HG02610 (cell line): Measurements from ENCODE around the gene MYT1.

Experiments
- ATAC-seq: cut with Tn5 transposase; IDR thresholded peaks from one replicate; pipeline ENCODE4 v1.9.1; 2021; ENCODE audit warnings: mild to moderate bottlenecking, moderate library complexity; ENCODE audit not compliant: unreplicated experiment

MYT1 gene

GRCh38 chr20:64188682-64189529 lies 24.7 kb downstream of the MYT1 start:
- ATAC-seq: no peak

DNA sequence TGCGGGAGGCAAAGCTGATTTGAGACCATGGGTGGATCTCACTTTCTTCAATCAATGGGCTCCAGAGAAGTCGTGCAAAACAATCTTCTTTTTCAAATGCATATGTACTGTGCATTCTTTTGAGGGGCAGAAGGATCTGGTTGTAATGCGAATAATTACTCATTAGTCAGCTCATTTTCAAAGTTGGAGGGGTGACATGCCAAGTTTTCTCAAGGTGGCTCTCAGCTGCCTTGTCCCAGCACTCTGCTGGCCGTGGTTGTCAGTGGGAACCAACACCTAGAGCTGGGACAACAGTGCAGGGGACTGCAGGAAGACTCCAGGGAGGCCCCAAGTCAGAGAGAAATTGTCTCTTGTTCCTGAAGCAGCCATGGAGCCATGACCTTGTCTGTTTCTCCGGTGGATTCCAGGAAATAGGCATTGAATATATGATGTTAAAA lies 25.3 kb downstream of the MYT1 start:
- ATAC-seq: no peak

DNA sequence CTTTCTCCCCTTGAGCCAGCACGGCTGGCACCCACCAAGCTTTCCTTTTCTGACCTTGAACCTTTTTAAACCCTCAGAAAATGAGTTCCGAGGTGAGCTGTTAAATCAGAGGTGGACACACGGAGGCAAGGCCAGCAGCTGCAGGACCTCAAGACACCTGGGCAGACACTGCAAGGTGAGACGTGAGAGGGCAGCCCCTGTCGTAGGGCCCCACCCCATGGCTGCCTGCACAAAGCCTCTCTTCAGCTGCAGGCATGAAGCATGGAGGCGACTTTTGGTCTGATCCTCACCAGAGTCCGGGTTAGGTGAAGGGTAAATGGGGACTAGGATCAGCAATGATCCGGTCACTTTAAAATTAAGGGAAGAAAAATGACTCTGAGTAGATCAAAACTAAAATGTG lies 25.7 kb downstream of the MYT1 start:
- ATAC-seq: no peak

DNA sequence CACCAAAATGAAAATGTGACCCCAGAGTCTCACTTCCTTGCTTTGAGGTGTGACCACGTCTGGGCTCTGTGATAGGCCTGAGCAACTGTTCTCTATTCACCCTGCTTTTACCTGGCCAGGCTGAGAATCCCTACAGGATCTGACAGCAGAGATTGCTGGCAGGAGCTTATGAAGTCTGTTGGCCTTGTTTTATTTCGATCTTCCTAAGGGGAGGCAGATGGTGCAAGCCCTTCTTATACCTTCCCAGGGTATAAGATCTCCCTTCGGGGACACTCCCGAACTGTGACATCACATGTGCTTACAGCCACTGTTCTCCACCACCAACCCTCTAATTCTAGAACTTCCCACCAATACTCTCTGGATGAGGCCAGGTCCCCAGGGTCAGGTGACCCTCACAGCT lies 26.8 kb downstream of the MYT1 start:
- ATAC-seq: no peak

DNA sequence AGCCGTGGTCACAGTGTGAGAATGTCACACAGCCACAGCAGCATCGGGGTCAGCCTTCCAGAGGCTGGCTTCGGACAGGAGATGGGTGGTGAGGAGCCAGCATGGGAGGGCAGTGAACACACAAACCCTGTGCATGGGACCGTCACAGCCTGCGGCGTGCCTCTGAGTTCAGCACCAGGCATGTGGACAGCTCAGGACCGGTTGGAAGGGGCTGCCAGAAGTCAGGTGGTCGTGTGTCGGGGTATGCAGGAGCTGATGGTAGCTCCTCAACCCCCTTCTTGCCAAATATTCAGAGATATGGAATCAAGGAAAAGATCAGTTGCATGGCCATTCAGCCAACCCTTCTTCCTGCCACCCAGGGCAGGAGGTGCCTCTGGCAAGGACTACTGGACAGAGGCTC lies 28.2 kb downstream of the MYT1 start:
- no peak for ATAC-seq

DNA sequence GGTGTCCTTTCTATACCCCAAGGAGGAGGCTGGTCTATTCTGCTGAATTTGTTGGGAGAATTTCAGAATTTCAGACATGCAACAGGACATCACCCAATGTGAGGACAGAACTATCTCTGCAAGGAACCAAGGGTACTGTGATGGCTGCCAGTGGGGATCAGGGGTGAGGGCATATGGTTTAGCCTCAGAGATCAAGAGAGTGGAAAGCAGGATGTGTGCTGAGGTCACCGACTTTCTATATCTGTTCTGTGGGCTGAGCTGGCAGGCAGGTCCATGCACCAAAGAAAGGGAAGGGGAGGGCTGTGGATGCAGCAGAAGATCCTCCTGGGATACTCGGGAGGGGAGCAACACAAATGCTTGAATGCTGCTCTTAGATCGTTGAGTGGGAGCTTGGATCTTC lies 28.8 kb downstream of the MYT1 start:
- no peak for ATAC-seq

GRCh38 chr20:64194269-64194668 lies 30.0 kb downstream of the MYT1 start:
- ATAC-seq: no peak

DNA sequence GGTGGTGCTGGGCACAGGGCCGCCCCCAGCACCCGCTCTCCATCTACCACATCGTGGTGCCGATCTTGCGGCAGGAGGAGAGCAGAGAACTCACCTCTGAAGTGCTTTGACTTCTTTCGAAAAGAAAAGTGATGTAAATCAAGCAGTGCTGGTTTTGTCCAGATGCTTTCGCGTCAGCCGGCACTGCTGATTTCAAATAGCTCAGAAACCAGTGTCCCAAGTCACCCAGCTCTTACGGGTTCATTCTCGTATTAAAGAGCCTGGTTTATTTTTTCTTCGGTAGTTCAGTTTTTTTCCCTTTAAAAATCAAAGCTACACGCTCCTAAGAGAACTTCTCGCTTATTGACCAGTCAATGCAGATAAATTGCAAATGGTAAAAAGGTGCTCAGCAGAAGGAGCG lies 32.1 kb downstream of the MYT1 start:
- ATAC-seq: no peak

- ATAC-seq: no peak
Observed at GRCh38 chr20:64196847-64197306, 32.6 kb downstream of the MYT1 start.

- no peak for ATAC-seq
Observed at GRCh38 chr20:64198347-64198746, 34.1 kb downstream of the MYT1 start.

DNA sequence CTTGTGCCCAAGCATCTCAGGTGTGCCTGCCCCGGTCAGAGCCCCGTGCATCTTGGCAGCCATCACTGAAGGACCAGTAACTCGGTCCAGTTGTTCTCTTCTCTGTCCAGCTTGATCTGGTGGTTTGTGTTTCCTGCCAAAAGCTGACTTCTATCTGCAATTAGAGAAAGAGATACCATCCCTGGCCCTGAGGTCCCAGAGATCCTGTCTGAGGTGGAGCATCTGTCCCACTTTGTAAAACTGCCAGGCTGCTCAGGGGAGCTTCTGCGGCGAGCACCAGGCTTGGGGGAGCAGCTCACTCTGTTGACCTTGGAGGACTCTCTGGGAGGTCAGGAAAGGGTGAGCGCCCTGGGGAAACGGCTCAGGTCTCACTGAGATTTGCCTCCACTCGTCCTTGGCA lies 35.1 kb downstream of the MYT1 start:
- ATAC-seq: no peak

- no peak for ATAC-seq
Observed at GRCh38 chr20:64200740-64201139, 36.5 kb downstream of the MYT1 start.

DNA sequence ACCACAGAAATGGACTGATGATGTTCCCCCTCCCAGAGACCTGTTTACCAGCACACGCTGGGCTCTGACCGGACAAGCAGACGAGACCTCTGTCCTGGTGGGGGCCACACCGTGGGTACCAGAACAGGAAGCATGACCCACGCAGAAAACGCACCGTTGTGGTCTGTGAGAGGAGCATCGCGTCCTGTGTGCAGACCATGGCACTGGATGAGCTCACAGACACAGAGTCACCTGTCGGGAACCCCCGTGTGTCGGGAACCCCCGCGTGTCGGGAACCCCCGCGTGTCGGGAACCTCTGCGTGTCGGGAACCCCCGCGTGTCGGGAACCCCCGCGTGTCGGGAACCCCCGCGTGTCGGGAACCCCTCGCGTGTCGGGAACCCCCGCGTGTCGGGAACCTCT lies 37.4 kb downstream of the MYT1 start:
- ATAC-seq: no peak

GRCh38 chr20:64203037-64203777 lies 39.0 kb downstream of the MYT1 start:
- no peak for ATAC-seq

DNA sequence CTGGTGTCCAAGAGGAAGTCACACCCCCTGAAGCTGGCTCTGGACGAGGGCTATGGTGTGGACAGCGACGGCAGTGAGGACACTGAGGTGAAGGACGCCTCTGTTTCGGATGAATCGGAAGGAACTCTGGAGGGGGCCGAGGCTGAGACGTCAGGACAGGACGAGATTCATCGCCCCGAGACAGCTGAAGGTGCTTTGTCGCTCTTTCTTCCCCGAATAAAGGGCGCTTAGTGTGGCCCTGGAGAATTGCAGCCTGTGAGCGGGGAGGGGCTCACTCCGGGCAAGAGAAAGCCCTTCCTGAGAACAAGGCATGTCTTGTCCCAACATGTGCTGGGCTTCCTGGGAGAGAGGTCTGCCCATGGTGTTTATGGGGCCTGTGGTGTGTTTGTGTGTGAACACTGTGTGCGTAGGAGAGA lies 41.4 kb downstream of the MYT1 start:
- no peak for ATAC-seq

DNA sequence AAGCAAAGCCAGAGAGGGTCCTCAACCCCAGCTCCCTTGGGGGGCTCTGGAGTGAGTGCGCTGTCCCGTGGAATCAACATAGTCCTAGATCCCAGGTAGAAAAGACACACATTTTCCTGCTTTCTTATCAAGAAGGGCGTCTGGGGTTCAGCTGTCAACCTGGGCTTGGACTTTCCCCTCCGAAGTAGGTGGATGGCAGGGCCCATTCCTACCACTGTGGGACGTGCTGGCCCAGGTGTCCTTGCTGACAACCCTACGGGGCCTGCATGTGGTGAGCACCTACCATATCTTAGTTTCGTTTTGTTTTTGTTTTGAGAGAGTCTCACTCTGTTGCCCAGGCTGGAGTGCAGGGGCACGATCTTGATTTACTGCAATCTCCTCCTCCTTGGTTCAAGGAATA lies 42.4 kb downstream of the MYT1 start:
- ATAC-seq: no peak

- no peak for ATAC-seq
Observed at GRCh38 chr20:64207641-64208590, 43.7 kb downstream of the MYT1 start.

DNA sequence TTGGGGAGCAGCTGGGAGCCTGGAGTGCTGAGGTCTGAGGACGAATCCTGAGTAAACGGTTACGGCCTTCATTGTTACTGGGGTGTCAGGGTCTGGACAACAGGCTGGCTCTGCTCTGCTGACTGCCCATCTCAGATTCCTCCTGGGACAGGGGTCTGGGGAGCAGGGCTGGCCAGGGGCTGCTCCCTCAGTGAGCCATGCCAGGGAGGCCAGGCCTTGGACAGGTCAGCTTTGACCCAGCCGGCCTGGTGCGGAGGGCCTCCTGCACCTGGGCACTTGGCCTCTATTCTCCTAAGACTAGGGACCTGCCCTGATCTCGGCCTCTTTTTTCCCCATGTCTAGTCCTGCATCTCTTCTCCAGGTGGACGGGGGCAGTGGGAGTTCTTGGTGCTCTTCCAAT lies 44.9 kb downstream of the MYT1 start:
- ATAC-seq: no peak

- ATAC-seq: no peak
Observed at GRCh38 chr20:64210656-64211369, 46.6 kb downstream of the MYT1 start.

- no peak for ATAC-seq
Observed at GRCh38 chr20:64211874-64212658, 47.8 kb downstream of the MYT1 start.
